Bronchial smooth muscle cell (primary cell): ENCODE data around the gene CARD6. TPM values are rescaled to one million over a fixed set of nuclear protein-coding genes. Genes with fewer than 3 reads are reported as not detected.

Experiments
- total RNA-seq: library from RNA; depleted of rRNA; stranded (reverse); fragments of >200 nt; gene quantifications from 2 replicates; pipeline ENCODE4 v1.2.1, GENCODE V29; 2014

The CARD6 gene
- 11.8 and 12.1 TPM in 2 replicates for total RNA-seq

DNA sequence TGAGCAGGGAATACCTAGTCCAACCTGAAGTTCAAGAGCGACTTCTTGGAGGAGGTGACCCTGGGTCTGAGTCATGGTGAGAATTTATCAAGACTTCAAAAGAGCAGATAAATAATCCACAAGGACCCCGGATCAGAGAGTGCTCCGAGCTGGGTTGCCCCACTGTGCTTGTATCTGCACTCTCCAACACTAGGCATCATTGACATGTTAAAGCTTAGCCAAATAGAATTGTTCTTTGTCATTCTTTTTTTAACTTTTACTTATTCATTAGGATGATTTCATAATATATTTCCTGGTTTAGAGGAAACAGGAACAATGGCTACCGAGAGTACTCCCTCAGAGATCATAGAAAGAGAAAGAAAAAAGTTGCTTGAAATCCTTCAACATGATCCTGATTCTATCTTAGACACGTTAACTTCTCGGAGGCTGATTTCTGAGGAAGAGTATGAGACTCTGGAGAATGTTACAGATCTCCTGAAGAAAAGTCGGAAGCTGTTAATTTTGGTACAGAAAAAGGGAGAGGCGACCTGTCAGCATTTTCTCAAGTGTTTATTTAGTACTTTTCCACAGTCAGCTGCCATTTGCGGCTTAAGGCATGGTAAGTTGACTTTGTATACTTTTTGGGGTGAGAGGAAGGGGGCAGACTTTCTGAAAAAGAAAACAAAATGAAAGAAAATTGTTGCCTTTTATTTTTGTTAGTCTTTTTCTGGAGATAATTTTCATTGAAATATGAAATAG is at the start of gene CARD6:
Gene CARD6, plus strand, starts transcription at position 300 of the 738 bp plus-strand sequence. Its CDS starts 16 bp downstream, at position 316.

DNA sequence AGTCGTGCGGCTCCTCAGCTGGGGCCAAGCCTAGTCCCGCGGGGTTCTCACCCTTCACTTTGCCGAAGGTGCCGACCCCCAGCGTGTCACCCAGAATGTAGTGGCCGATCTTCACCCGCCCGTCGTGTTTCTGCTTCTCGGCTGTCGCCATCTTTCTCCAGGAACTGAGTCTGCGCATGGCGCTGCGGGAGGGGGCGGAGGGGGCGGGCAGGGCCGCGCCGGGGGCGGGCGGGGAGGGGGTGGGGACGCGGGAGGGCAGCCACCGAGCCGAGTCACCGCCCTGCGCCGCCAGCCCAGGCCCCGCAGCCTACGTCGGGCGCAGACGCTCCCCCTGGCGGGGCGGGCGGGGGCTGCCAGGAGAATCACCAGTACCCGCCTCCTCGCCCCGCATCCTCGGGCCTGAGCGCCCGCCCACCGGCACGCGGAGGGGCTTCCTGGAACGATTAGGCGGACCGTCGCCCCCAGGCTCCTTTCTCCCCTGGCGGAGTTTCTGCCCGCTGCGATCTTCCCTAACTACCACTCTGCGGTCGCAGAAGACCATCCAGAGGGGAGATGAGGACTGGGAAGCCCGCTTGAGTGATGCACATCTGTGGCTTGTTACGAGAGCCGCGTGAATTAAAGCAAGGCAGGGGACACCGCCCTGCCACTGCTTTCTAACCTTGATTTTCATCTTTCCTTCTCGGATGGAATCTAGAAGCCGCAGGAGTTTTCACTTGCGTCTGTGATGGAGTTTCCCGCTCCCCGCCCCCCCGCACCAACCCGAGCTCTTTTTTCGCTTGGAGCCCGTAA is 43.0 kb upstream of the CARD6 start, which contains the start of gene PRKAA1:
Gene PRKAA1, minus strand, starts transcription at position 363 of the 789 bp plus-strand sequence. Its CDS starts 185 bp downstream, at position 178.

GRCh38 chr5:40834849-40835787 is 6.0 kb upstream of the CARD6 start, which contains the start of gene RPL37:
Gene RPL37, minus strand, starts transcription at chr5:40835222. Its CDS starts 37 bp downstream, at chr5:40835185.

GRCh38 chr5:40909264-40909663 is 68.1 kb downstream of the CARD6 start, which contains the start of gene C7:
Gene C7, plus strand, starts transcription at chr5:40909497. Its CDS starts 114 bp downstream, at chr5:40909611.

Other genes with a start within 250 kb of the CARD6 start
- 5.0 and 5.2 TPM in 2 replicates for gene PTGER4, start 161.5 kb upstream of the CARD6 start, total RNA-seq
- gene TTC33, start 85.4 kb upstream of the CARD6 start, total RNA-seq: 12.5 and 14.7 TPM in 2 replicates
- 112 and 145 TPM in 2 replicates for gene PRKAA1, start 43.0 kb upstream of the CARD6 start, total RNA-seq
- 2,148 and 5,247 TPM in 2 replicates for gene RPL37, start 6.1 kb upstream of the CARD6 start, total RNA-seq
- 0.26 and 0.79 TPM in 2 replicates for gene C7, start 68.1 kb downstream of the CARD6 start, total RNA-seq
- gene MROH2B, start 230.0 kb downstream of the CARD6 start, total RNA-seq: not detected in 2 replicates